ENCODE measurements around the gene FSTL4. TPM values are rescaled to one million over a fixed set of nuclear protein-coding genes. Genes with fewer than 3 reads are reported as not detected.
A peak's percentile ranks its signal among the peaks of the same experiment; 100 is the strongest.

FSTL4 gene
- total and polyA plus RNA-seq, 4 donors = 0.02 to 0.18 TPM; not detected in 2

DNA sequence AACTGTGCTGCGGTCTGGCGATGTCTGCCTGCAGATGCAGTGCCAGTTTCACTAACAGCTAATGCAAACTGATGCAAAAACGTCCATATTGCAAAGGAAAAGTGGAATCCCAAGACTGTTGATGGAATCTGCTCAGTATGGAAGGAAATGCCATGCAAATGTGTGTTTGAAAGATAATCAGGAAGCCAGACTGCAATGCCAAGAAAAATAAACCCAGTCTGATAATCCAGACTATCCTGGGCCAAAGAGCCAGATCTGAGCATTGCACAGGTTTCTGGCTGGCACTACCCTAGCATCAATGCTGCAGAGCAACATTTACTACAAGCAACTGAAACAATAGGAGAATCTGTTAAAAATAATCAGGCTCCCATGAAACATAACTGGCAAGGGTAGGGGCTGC, 130.3 kb downstream of the FSTL4 start:
- peak in 1 of 2 donors; percentile 45 for TF ChIP-seq RXRA (IDR thresholded peaks at IDR 0.05)
- TF ChIP-seq, protein P1, sequence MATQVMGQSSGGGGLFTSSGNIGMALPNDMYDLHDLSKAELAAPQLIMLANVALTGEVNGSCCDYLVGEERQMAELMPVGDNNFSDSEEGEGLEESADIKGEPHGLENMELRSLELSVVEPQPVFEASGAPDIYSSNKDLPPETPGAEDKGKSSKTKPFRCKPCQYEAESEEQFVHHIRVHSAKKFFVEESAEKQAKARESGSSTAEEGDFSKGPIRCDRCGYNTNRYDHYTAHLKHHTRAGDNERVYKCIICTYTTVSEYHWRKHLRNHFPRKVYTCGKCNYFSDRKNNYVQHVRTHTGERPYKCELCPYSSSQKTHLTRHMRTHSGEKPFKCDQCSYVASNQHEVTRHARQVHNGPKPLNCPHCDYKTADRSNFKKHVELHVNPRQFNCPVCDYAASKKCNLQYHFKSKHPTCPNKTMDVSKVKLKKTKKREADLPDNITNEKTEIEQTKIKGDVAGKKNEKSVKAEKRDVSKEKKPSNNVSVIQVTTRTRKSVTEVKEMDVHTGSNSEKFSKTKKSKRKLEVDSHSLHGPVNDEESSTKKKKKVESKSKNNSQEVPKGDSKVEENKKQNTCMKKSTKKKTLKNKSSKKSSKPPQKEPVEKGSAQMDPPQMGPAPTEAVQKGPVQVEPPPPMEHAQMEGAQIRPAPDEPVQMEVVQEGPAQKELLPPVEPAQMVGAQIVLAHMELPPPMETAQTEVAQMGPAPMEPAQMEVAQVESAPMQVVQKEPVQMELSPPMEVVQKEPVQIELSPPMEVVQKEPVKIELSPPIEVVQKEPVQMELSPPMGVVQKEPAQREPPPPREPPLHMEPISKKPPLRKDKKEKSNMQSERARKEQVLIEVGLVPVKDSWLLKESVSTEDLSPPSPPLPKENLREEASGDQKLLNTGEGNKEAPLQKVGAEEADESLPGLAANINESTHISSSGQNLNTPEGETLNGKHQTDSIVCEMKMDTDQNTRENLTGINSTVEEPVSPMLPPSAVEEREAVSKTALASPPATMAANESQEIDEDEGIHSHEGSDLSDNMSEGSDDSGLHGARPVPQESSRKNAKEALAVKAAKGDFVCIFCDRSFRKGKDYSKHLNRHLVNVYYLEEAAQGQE (IDR thresholded peaks at IDR 0.05) = no peak
- no peak for TF ChIP-seq HNF4G (IDR thresholded peaks at IDR 0.05)
- TF ChIP-seq EGR1 (IDR thresholded peaks at IDR 0.05; ENCODE audit: low read depth in 2 of 2) = no peak
- TF ChIP-seq YY1 (IDR thresholded peaks at IDR 0.05) = no peak
- TF ChIP-seq FOXA1 (IDR thresholded peaks at IDR 0.05) = no peak
- peak in 1 of 2 donors; percentile 38 for TF ChIP-seq HNF4A (conservative IDR thresholded peaks at IDR 0.05)
- WGBS = 65% methylated on average over 3 of the region's 3 CpGs
- H3K4me3 ChIP-seq (ENCODE audit: low read depth in 1 of 3, low read length in 3 of 3) = no peak overlapping the region

GRCh38 chr5:133480866-133481265, 131.5 kb downstream of the FSTL4 start:
- DNase-seq (ENCODE audit: low spot score) = peak; percentile 6
- no peaks in the 10 kb centered on the region for H3K27me3 ChIP-seq (ENCODE audit: control insufficient read depth in 4 of 4, insufficient read depth in 4 of 4, low read length in 3 of 4)
- H3K36me3 ChIP-seq (ENCODE audit: control insufficient read depth in 4 of 4, insufficient read depth in 3 of 4, low read depth in 1 of 4, low read length in 3 of 4) = no peaks in the 10 kb centered on the region
- no peaks in the 10 kb centered on the region for H3K9me3 ChIP-seq (ENCODE audit: control insufficient read depth in 4 of 4, low read length in 3 of 4)
- no peak overlapping the region for H3K9ac ChIP-seq (ENCODE audit: low read depth in 1 of 2, low read length in 2 of 2)
- H3K4me3 ChIP-seq (ENCODE audit: low read depth in 1 of 3, low read length in 3 of 3) = no peak overlapping the region
- 91% methylated on average over 10 of the region's 10 CpGs for WGBS
- H3K4me1 ChIP-seq (ENCODE audit: control insufficient read depth in 4 of 4, insufficient read depth in 4 of 4, low read length in 3 of 4) = peaks cover 12 to 31% (median 27%) of the 10 kb centered on the region in 4 donors
- TF ChIP-seq YY1 (IDR thresholded peaks at IDR 0.05) = no peak
- TF ChIP-seq FOXA2 (IDR thresholded peaks at IDR 0.05) = no peak
- TF ChIP-seq, protein P2, sequence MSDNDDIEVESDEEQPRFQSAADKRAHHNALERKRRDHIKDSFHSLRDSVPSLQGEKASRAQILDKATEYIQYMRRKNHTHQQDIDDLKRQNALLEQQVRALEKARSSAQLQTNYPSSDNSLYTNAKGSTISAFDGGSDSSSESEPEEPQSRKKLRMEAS (IDR thresholded peaks at IDR 0.05) = no peak
- no peak for TF ChIP-seq EGR1 (IDR thresholded peaks at IDR 0.05; ENCODE audit: low read depth in 2 of 2)
- TF ChIP-seq, protein P3, sequence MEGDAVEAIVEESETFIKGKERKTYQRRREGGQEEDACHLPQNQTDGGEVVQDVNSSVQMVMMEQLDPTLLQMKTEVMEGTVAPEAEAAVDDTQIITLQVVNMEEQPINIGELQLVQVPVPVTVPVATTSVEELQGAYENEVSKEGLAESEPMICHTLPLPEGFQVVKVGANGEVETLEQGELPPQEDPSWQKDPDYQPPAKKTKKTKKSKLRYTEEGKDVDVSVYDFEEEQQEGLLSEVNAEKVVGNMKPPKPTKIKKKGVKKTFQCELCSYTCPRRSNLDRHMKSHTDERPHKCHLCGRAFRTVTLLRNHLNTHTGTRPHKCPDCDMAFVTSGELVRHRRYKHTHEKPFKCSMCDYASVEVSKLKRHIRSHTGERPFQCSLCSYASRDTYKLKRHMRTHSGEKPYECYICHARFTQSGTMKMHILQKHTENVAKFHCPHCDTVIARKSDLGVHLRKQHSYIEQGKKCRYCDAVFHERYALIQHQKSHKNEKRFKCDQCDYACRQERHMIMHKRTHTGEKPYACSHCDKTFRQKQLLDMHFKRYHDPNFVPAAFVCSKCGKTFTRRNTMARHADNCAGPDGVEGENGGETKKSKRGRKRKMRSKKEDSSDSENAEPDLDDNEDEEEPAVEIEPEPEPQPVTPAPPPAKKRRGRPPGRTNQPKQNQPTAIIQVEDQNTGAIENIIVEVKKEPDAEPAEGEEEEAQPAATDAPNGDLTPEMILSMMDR (IDR thresholded peaks at IDR 0.05; ENCODE audit: low read depth, low read length, missing input control) = no peak
- no peak for TF ChIP-seq FOXA1 (IDR thresholded peaks at IDR 0.05)
- no peak for TF ChIP-seq HNF4A (conservative IDR thresholded peaks at IDR 0.05)
- TF ChIP-seq, protein P1 (IDR thresholded peaks at IDR 0.05) = no peak
- TF ChIP-seq HNF4G (IDR thresholded peaks at IDR 0.05) = no peak
- TF ChIP-seq, protein P4, sequence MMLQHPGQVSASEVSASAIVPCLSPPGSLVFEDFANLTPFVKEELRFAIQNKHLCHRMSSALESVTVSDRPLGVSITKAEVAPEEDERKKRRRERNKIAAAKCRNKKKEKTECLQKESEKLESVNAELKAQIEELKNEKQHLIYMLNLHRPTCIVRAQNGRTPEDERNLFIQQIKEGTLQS (IDR thresholded peaks at IDR 0.05) = no peak
- TF ChIP-seq JUND (IDR thresholded peaks at IDR 0.05) = no peak
- no peak for TF ChIP-seq NR2F2 (IDR thresholded peaks at IDR 0.05)
- TF ChIP-seq GABPA (IDR thresholded peaks at IDR 0.05 in 1 of 2, conservative IDR thresholded peaks at IDR 0.05 in 1 of 2) = no peak
- H3K27ac ChIP-seq (ENCODE audit: low read depth in 1 of 2, low read length in 2 of 2) = no peak overlapping the region

More for the DNA sequence above, 130.3 kb downstream of the FSTL4 start:
- peaks cover 12 to 31% (median 27%) of the 10 kb centered on the region in 4 donors for H3K4me1 ChIP-seq (ENCODE audit: control insufficient read depth in 4 of 4, insufficient read depth in 4 of 4, low read length in 3 of 4)
- H3K36me3 ChIP-seq (ENCODE audit: control insufficient read depth in 4 of 4, insufficient read depth in 3 of 4, low read depth in 1 of 4, low read length in 3 of 4) = no peaks in the 10 kb centered on the region
- no peak overlapping the region for H3K9ac ChIP-seq (ENCODE audit: low read depth in 1 of 2, low read length in 2 of 2)
- no peak for DNase-seq (ENCODE audit: low spot score)
- no peaks in the 10 kb centered on the region for H3K9me3 ChIP-seq (ENCODE audit: control insufficient read depth in 4 of 4, low read length in 3 of 4)
- peak overlapping the region in 1 of 2 donors; percentile 3 for H3K27ac ChIP-seq (ENCODE audit: low read depth in 1 of 2, low read length in 2 of 2)
- no peaks in the 10 kb centered on the region for H3K27me3 ChIP-seq (ENCODE audit: control insufficient read depth in 4 of 4, insufficient read depth in 4 of 4, low read length in 3 of 4)

Measured in liver (tissue), 9 donors.